OCI-LY3 (cell line): ENCODE measurements around the gene PAPSS1.

Experiments
- H2AFZ ChIP-seq: fragments of 200-600, 300-600 bp; shearing (Covaris generic); 2 replicates; pipeline ENCODE4 v1.6.0; 2014; ENCODE audit warnings: antibody characterized with exemption, low read depth, low read length
- H3K27ac ChIP-seq: fragments of 200-600, 300-600 bp; sonication (generic); 2 replicates; pipeline ENCODE4 v1.5.1; 2014; ENCODE audit warnings: mild to moderate bottlenecking, low read length, moderate library complexity, mixed read lengths
- H3K27me3 ChIP-seq: fragments of 200-600, 300-600 bp; sonication (generic); 2 replicates; pipeline ENCODE4 v1.6.1; 2014; ENCODE audit warnings: low read depth, low read length, mixed read lengths
- H3K36me3 ChIP-seq: fragments of 200-600, 300-600 bp; sonication (generic); replicated peaks from 2 replicates; pipeline ENCODE3; 2014; ENCODE audit warnings: low read depth, low read length, mixed read lengths
- H3K4me1 ChIP-seq: fragments of 300-600, 200-600 bp; sonication (generic); 2 replicates; pipeline ENCODE4 v1.6.1; 2014; ENCODE audit warnings: low read length, mixed read lengths
- H3K4me2 ChIP-seq: fragments of 200-600, 300-600 bp; sonication (generic); 2 replicates; pipeline ENCODE4 v1.6.1; 2014; ENCODE audit warnings: low read length, mixed read lengths
- H3K4me3 ChIP-seq: fragments of 300-600, 200-600 bp; sonication (generic); 2 replicates; pipeline ENCODE4 v1.5.1; 2014; ENCODE audit warnings: antibody characterized with exemption, mild to moderate bottlenecking, low read length, moderate library complexity
- H3K79me2 ChIP-seq: fragments of 300-600, 200-600 bp; shearing (Covaris generic); 2 replicates; pipeline ENCODE4 v1.6.1; 2014; ENCODE audit warnings: mild to moderate bottlenecking, low read length, mixed read lengths
- H3K9ac ChIP-seq: fragments of 300-600, 200-600 bp; shearing (Covaris generic); 2 replicates; pipeline ENCODE4 v1.6.0; 2014; ENCODE audit warnings: mild to moderate bottlenecking, low read length, moderate library complexity
- H3K9me3 ChIP-seq: fragments of 200-600, 300-600 bp; shearing (Covaris generic); 2 replicates; pipeline ENCODE4 v1.6.1; 2014; ENCODE audit warnings: low read length, mixed read lengths; ENCODE audit not compliant: insufficient read depth
- H4K20me1 ChIP-seq: fragments of 200-600, 300-600 bp; sonication (generic); 2 replicates; pipeline ENCODE4 v1.6.1; 2016; ENCODE audit warnings: low read length, mixed read lengths; ENCODE audit not compliant: insufficient read depth
- CTCF ChIP-seq: fragments of 200-600, 300-600 bp; sonication (generic); IDR thresholded peaks from 2 replicates; pipeline ENCODE4 v1.5.1; 2014; ENCODE audit warnings: antibody characterized with exemption, low read length, low read depth
- EZH2phosphoT487 ChIP-seq: fragments of 200-600 bp; shearing (Covaris generic); IDR thresholded peaks from 2 replicates; pipeline ENCODE4 v1.6.1; 2018; ENCODE audit warnings: antibody characterized with exemption, mixed run types, low read depth

PAPSS1 gene

GRCh38 chr4:107599841-107600240 lies 120.2 kb downstream of the PAPSS1 start:
- TF ChIP-seq CTCF (no peak), EZH2phosphoT487 (no peak)
- H4K20me1 ChIP-seq = no peaks in the 10 kb centered on the region
- H3K79me2 ChIP-seq = no peaks in the 10 kb centered on the region
- no peaks in the 10 kb centered on the region for H3K9me3 ChIP-seq
- H3K4me1 ChIP-seq = no peaks in the 10 kb centered on the region
- H3K9ac ChIP-seq = no peak overlapping the region
- H3K27ac ChIP-seq = no peak overlapping the region
- H3K4me2 ChIP-seq = no peak overlapping the region
- H3K36me3 ChIP-seq = no peaks in the 10 kb centered on the region
- H3K4me3 ChIP-seq = no peak overlapping the region
- no peak overlapping the region for H2AFZ ChIP-seq
- H3K27me3 ChIP-seq = no peaks in the 10 kb centered on the region

DNA sequence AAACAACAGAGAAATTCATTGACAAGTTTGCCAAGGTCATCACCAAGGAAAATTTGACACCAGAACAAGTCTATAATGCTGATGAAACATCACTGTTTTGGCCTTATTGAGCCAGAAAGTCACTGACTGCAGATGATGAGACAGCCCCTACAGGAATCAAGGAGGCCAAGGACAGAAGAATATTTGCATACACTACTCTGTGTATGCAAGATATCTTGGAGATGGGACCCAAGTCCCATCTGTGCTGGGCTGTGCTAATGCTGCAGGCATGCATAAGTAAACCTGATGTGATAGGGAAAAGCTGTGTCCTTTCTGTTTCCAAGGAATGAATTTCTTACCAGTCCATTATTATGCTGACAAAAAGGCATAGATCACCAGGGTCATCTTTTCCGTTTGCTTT lies 126.8 kb downstream of the PAPSS1 start:
- Histone ChIP-seq H3K79me2 (no peaks in the 10 kb centered on the region), H3K36me3 (no peaks in the 10 kb centered on the region), H3K4me2 (no peak overlapping the region), H4K20me1 (no peaks in the 10 kb centered on the region), H2AFZ (no peak overlapping the region), H3K27me3 (no peaks in the 10 kb centered on the region), H3K4me3 (no peak overlapping the region), H3K9me3 (no peaks in the 10 kb centered on the region), H3K27ac (no peak overlapping the region), H3K4me1 (no peaks in the 10 kb centered on the region), H3K9ac (no peak overlapping the region)
- no peak for TF ChIP-seq CTCF
- no peak for TF ChIP-seq EZH2phosphoT487

- Histone ChIP-seq H3K79me2 (no peaks in the 10 kb centered on the region), H3K4me1 (no peaks in the 10 kb centered on the region), H3K27ac (no peak overlapping the region), H3K9me3 (no peaks in the 10 kb centered on the region), H3K9ac (no peak overlapping the region), H2AFZ (no peak overlapping the region), H4K20me1 (no peaks in the 10 kb centered on the region), H3K27me3 (no peaks in the 10 kb centered on the region), H3K4me3 (no peak overlapping the region), H3K36me3 (no peaks in the 10 kb centered on the region), H3K4me2 (no peak overlapping the region)
- TF ChIP-seq CTCF = no peak
- no peak for TF ChIP-seq EZH2phosphoT487
Observed at GRCh38 chr4:107592519-107592918, 127.5 kb downstream of the PAPSS1 start.

- Histone ChIP-seq H3K27ac (no peak overlapping the region), H3K4me2 (no peak overlapping the region), H3K27me3 (no peaks in the 10 kb centered on the region), H2AFZ (no peak overlapping the region), H3K4me1 (no peaks in the 10 kb centered on the region), H3K9me3 (no peaks in the 10 kb centered on the region), H3K9ac (no peak overlapping the region), H3K79me2 (no peaks in the 10 kb centered on the region), H4K20me1 (no peaks in the 10 kb centered on the region), H3K36me3 (no peaks in the 10 kb centered on the region), H3K4me3 (no peak overlapping the region)
- TF ChIP-seq EZH2phosphoT487 (no peak), CTCF (no peak)
Observed at GRCh38 chr4:107589269-107589668, 130.8 kb downstream of the PAPSS1 start.
